ENCODE results near the gene SORCS1. TPM values are rescaled to one million over a fixed set of nuclear protein-coding genes. Genes with fewer than 3 reads are reported as not detected.

The SORCS1 gene
- total RNA-seq, 1 donor from 2014 or later: 13.6 TPM

DNA sequence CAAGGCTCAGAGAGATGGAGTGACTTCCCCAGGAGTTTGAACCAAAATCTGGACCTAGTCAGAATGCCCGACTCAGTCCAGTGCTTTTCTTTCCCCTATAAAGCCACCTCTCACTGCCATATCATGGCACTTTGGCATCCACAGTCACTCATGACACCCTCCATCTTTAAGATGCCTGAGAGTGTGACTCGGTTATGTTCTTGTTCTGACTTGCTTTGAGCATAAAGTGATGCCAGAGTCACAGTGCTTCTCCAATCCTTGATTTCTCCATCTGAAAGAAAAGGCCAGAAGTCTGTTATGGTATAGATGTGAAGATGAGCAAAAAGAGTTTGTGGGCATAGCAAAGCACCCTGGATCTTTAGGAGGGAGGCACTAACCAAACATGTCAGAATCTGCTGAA, 538.1 kb downstream of the SORCS1 start:
- no peaks in the 10 kb centered on the region for H3K9me3 Mint-ChIP-seq (ENCODE audit: low read depth)
- TF ChIP-seq, protein P1, sequence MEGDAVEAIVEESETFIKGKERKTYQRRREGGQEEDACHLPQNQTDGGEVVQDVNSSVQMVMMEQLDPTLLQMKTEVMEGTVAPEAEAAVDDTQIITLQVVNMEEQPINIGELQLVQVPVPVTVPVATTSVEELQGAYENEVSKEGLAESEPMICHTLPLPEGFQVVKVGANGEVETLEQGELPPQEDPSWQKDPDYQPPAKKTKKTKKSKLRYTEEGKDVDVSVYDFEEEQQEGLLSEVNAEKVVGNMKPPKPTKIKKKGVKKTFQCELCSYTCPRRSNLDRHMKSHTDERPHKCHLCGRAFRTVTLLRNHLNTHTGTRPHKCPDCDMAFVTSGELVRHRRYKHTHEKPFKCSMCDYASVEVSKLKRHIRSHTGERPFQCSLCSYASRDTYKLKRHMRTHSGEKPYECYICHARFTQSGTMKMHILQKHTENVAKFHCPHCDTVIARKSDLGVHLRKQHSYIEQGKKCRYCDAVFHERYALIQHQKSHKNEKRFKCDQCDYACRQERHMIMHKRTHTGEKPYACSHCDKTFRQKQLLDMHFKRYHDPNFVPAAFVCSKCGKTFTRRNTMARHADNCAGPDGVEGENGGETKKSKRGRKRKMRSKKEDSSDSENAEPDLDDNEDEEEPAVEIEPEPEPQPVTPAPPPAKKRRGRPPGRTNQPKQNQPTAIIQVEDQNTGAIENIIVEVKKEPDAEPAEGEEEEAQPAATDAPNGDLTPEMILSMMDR (IDR thresholded peaks at IDR 0.05; ENCODE audit: unreplicated experiment): no peak
- no peaks in the 10 kb centered on the region for H3K4me1 Mint-ChIP-seq (ENCODE audit: low read depth)
- H3K4me3 Mint-ChIP-seq (ENCODE audit: low read depth): no peak overlapping the region
- no peak for DNase-seq (ENCODE audit: low spot score, unreplicated experiment)
- H3K27ac Mint-ChIP-seq: no peak overlapping the region
- H3K27me3 Mint-ChIP-seq: no peaks in the 10 kb centered on the region
- H3K36me3 Mint-ChIP-seq (ENCODE audit: insufficient read depth): no peaks in the 10 kb centered on the region

DNA sequence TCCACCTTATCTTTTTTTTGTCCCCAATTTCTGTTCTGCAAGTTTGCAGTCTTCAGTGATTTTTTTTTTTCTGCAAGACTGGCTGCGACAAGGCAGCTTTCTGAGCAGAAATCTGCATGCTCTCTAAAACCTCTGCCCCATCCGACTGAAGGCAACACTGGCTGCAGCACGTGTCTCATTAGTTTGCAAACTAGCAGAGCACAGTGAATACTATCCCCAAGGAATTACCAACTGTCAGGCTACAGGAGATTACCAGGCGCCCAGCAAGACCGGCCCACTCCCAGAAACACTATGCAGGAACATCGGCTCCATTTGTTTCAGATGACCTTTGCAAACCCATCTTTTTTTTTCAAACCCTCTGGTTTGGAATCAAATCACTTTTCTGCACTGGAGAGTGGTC, 538.8 kb downstream of the SORCS1 start:
- H3K27ac Mint-ChIP-seq: no peak overlapping the region
- H3K9me3 Mint-ChIP-seq (ENCODE audit: low read depth): no peaks in the 10 kb centered on the region
- no peaks in the 10 kb centered on the region for H3K27me3 Mint-ChIP-seq
- H3K4me1 Mint-ChIP-seq (ENCODE audit: low read depth): no peaks in the 10 kb centered on the region
- TF ChIP-seq, protein P1 (IDR thresholded peaks at IDR 0.05; ENCODE audit: unreplicated experiment): no peak
- no peaks in the 10 kb centered on the region for H3K36me3 Mint-ChIP-seq (ENCODE audit: insufficient read depth)
- no peak for DNase-seq (ENCODE audit: low spot score, unreplicated experiment)
- H3K4me3 Mint-ChIP-seq (ENCODE audit: low read depth): no peak overlapping the region

DNA sequence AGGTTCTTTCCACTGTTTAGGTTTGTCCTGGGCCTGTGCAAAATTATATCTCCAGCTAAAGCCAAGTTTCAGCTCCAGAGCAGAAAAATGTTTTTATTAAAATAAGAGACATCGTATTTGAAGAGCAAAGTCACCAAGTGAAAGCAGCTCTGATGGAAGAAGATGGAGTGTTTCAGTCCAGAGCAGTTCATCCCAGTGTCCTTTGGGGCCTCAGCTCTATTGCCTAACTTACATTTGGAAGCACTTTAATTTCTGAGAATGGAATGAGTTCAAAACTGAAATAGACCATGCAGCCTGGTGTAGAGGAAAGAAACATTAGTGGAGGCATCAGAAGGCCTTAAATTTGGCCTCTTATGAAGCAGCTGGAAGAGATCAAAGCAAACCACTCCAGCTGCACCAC, 545.2 kb downstream of the SORCS1 start:
- no peaks in the 10 kb centered on the region for H3K36me3 Mint-ChIP-seq (ENCODE audit: insufficient read depth)
- no peak overlapping the region for H3K4me3 Mint-ChIP-seq (ENCODE audit: low read depth)
- no peaks in the 10 kb centered on the region for H3K27me3 Mint-ChIP-seq
- no peak for DNase-seq (ENCODE audit: low spot score, unreplicated experiment)
- TF ChIP-seq, protein P1 (IDR thresholded peaks at IDR 0.05; ENCODE audit: unreplicated experiment): no peak
- H3K9me3 Mint-ChIP-seq (ENCODE audit: low read depth): no peaks in the 10 kb centered on the region
- H3K27ac Mint-ChIP-seq: no peak overlapping the region
- H3K4me1 Mint-ChIP-seq (ENCODE audit: low read depth): no peaks in the 10 kb centered on the region

DNA sequence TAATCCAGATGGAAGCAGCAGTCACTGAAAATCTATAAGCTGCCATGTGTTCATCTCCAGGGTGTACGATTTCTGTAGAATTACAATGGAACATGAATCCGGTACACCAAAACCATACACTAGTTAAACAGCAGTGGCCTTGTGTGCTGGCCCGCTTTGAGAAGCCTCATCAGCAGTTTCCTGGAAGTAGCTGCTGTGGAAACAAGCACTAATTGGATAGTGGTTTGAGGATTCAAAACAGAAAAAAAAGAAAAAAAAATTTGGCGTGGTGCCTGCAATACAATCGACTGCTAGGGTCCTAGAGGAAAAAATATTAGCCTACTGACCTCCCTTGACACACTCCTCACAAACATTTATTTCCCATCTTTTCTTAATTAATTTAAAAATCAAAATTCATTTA, 545.9 kb downstream of the SORCS1 start:
- no peaks in the 10 kb centered on the region for H3K4me1 Mint-ChIP-seq (ENCODE audit: low read depth)
- TF ChIP-seq, protein P1 (IDR thresholded peaks at IDR 0.05; ENCODE audit: unreplicated experiment): no peak
- no peak for DNase-seq (ENCODE audit: low spot score, unreplicated experiment)
- H3K36me3 Mint-ChIP-seq (ENCODE audit: insufficient read depth): no peaks in the 10 kb centered on the region
- no peaks in the 10 kb centered on the region for H3K9me3 Mint-ChIP-seq (ENCODE audit: low read depth)
- H3K27ac Mint-ChIP-seq: no peak overlapping the region
- no peaks in the 10 kb centered on the region for H3K27me3 Mint-ChIP-seq
- H3K4me3 Mint-ChIP-seq (ENCODE audit: low read depth): no peak overlapping the region

DNA sequence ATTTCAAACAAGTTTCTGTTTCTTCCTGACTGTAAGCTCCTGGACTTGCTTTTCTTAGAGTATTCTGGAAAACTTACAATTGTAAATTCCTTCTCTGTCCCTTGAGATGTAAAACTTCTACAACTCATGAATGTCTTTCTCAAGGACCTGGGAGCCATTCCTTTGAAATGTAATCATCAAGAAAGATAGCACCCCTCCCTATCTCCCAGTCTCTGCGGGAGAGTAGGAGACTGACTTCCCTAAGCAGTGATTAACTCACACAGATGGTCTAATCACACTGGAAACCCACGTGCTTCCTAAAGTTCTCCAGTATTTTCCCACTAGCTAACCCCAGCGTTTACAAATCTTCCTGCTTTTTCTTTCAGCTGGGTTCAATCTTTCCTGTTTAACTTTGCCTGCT, 549.4 kb downstream of the SORCS1 start:
- Mint-ChIP-seq H3K9me3 (ENCODE audit: low read depth) (no peaks in the 10 kb centered on the region), H3K27me3 (no peaks in the 10 kb centered on the region), H3K4me3 (ENCODE audit: low read depth) (no peak overlapping the region), H3K4me1 (ENCODE audit: low read depth) (no peaks in the 10 kb centered on the region), H3K36me3 (ENCODE audit: insufficient read depth) (no peaks in the 10 kb centered on the region), H3K27ac (no peak overlapping the region)
- DNase-seq (ENCODE audit: low spot score, unreplicated experiment): no peak
- TF ChIP-seq, protein P1 (IDR thresholded peaks at IDR 0.05; ENCODE audit: unreplicated experiment): no peak
